GM18861 (cell line): ENCODE data around the gene SBK3.
"Not testable (repeated sequence)": the region's sequence is repeated elsewhere in the genome, so short reads cannot be mapped to it uniquely, and the experiment has no call there.

Source experiments
- ATAC-seq: cut with Tn5 transposase; IDR thresholded peaks from one replicate; pipeline ENCODE4 v1.9.1; 2021; ENCODE audit not compliant: unreplicated experiment

SBK3 gene

GRCh38 chr19:55520691-55521292 is 24.6 kb downstream of the SBK3 start:
- no peak for ATAC-seq

GRCh38 chr19:55519451-55520311 is 25.7 kb downstream of the SBK3 start:
- ATAC-seq, result no peak

- peak; percentile 93 for ATAC-seq
These were observed 28.3 kb downstream of the SBK3 start for GRCh38 chr19:55516878-55517620.

- no peak for ATAC-seq
These were observed 37.2 kb downstream of the SBK3 start for GRCh38 chr19:55508120-55508519.

GRCh38 chr19:55504981-55505380 is 40.4 kb downstream of the SBK3 start:
- ATAC-seq, result no peak

GRCh38 chr19:55504252-55504603 is 41.1 kb downstream of the SBK3 start:
- no peak for ATAC-seq

GRCh38 chr19:55503502-55504251 is 41.7 kb downstream of the SBK3 start:
- peak; percentile 86 for ATAC-seq

GRCh38 chr19:55503157-55503501 is 42.2 kb downstream of the SBK3 start:
- ATAC-seq, result no peak

- ATAC-seq, result no peak
These were observed 43.0 kb downstream of the SBK3 start for GRCh38 chr19:55502197-55502952.

- ATAC-seq, result no peak
These were observed 44.9 kb downstream of the SBK3 start for GRCh38 chr19:55500368-55500952.

- no peak for ATAC-seq
These were observed 47.0 kb downstream of the SBK3 start for GRCh38 chr19:55498246-55498840.

GRCh38 chr19:55497763-55498162 is 47.6 kb downstream of the SBK3 start:
- ATAC-seq, result no peak

GRCh38 chr19:55496820-55497219 is 48.5 kb downstream of the SBK3 start:
- ATAC-seq, result not testable (repeated sequence)

- ATAC-seq, result no peak
These were observed 49.5 kb downstream of the SBK3 start for GRCh38 chr19:55495646-55496349.

- no peak for ATAC-seq
These were observed 51.1 kb downstream of the SBK3 start for GRCh38 chr19:55494172-55494761.

- ATAC-seq, result no peak
These were observed 51.6 kb downstream of the SBK3 start for GRCh38 chr19:55493645-55494171.

GRCh38 chr19:55493052-55493644 is 52.2 kb downstream of the SBK3 start:
- no peak for ATAC-seq

GRCh38 chr19:55492362-55492944 is 52.9 kb downstream of the SBK3 start:
- no peak for ATAC-seq
